ENCODE results near the gene SF1. TPM values are rescaled to one million over a fixed set of nuclear protein-coding genes. Genes with fewer than 3 reads are reported as not detected.

Gene SF1
- total and polyA plus RNA-seq, 2 of the 8 experiments (the other 6 are each of a cell fraction or from before 2014, with no cell fraction given), result 72.7 to 353 TPM

DNA sequence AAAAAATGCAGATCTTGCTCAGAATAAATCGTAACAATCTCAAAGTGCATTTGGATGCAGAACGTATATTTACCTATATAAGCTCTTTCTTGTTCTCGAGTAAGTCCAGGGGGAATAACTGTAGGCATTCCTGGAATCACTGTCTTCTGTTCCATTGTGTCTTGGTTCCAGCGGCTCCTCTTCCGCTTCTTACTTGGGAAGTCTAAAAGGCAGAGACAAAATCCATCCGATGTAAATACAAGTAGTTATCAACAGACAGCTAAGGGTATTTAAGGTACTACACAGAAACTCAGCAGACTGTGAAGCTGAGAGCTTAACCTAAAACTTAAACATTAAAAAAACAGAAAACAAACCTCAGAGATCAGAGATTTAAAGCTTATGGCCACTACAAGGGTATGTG lies 1.9 kb downstream of the SF1 start:
- no peak overlapping the region for H3K27ac ChIP-seq (ENCODE audit: low read depth, low read length)
- ChIA-PET CTCF (ENCODE audit: partially characterized antibody) (interaction anchor here (0.6 to 23.6 kb wide), 8 partner anchors 9 to 73 kb away, joined by 3 to 376 read pairs (median 4); partner anchors contain the start of genes PYGM and RASGRP2), POLR2A (ENCODE audit: partially characterized antibody) (interaction anchor here (0.5 to 29.2 kb wide), 8 partner anchors 18 to 517 kb away, joined by 3 to 1087 read pairs (median 4); partner anchors contain the start of genes EHD1, PYGM and RASGRP2)
- no peak overlapping the region for H2BK20ac ChIP-seq (ENCODE audit: low read length)
- peak overlapping the region in 3 of 4 experiments; percentile 69 to 97 (median 93); a peak in 6 of 8 replicates for H3K4me3 ChIP-seq (ENCODE audit: extremely low read depth in 1 of 4, insufficient read depth in 2 of 4, low read depth in 3 of 4, low read length in 4 of 4)
- H3K36me3 ChIP-seq (ENCODE audit: control insufficient read depth in 2 of 4, insufficient read depth in 4 of 4, low read length in 3 of 4), result peaks cover 40 to 57% (median 54%) of the 10 kb centered on the region in 4 experiments
- H3K4ac ChIP-seq (replicated peaks; ENCODE audit: insufficient read length, low read depth, low read length), result no peak overlapping the region
- no peak overlapping the region for H4K5ac ChIP-seq (ENCODE audit: insufficient read length, low read depth, low read length)
- H2AK5ac ChIP-seq (ENCODE audit: low read depth, low read length), result no peak overlapping the region
- H2BK15ac ChIP-seq (ENCODE audit: low read length), result no peak overlapping the region
- H2BK120ac ChIP-seq (replicated peaks; ENCODE audit: low read depth, low read length), result no peak overlapping the region
- peaks cover 32 to 39% of the 10 kb centered on the region in 2 experiments for H4K20me1 ChIP-seq (replicated peaks in 1 of 2; ENCODE audit: control insufficient read depth in 1 of 2, insufficient read depth in 2 of 2, low read length in 2 of 2)
- peaks cover 30 to 61% of the 10 kb centered on the region in 2 experiments for H3K79me2 ChIP-seq (ENCODE audit: control insufficient read depth in 1 of 2, insufficient read depth in 2 of 2, low read length in 2 of 2)
- H3K27me3 ChIP-seq (replicated peaks in 1 of 4; ENCODE audit: control insufficient read depth in 3 of 4, extremely low read depth in 1 of 4, insufficient read depth in 3 of 4, low read length in 3 of 4), result no peaks in the 10 kb centered on the region
- H3K9ac ChIP-seq (replicated peaks in 1 of 4; ENCODE audit: extremely low read depth in 1 of 4, low read depth in 3 of 4, low read length in 3 of 4), result no peak overlapping the region; a peak in 1 of 7 replicates
- H3K18ac ChIP-seq (ENCODE audit: extremely low read depth, low read length), result no peak overlapping the region
- no peak for DNase-seq (ENCODE audit: low read depth in 1 of 2, low spot score in 2 of 2)
- H3K23ac ChIP-seq (ENCODE audit: insufficient read length), result no peak overlapping the region
- peaks cover 9% of the 10 kb centered on the region for H3K23me2 ChIP-seq (ENCODE audit: low read depth, low read length)
- H3K4me1 ChIP-seq (replicated peaks in 1 of 4; ENCODE audit: control insufficient read depth in 3 of 4, insufficient read depth in 4 of 4, low read length in 3 of 4), result peaks cover 2 to 6% (median 5%) of the 10 kb centered on the region in 4 experiments; a peak in 5 of 7 replicates
- no peak overlapping the region for H2BK12ac ChIP-seq (ENCODE audit: low read depth, low read length)
- no peak overlapping the region for H3K14ac ChIP-seq (ENCODE audit: insufficient read length)
- 93% methylated on average over 6 of the region's 6 CpGs; no CpG with 5 or more reads in 1 of the 2 experiments for WGBS, 2 experiments (ENCODE audit: extremely low coverage in 1 of 2, insufficient coverage in 1 of 2, insufficient read length in 1 of 2, insufficient replicate concordance in 2 of 2, low coverage in 1 of 2, low lambda C conversion rate in 2 of 2, missing lambda C conversion rate in 1 of 2)
- H3K9me3 ChIP-seq (ENCODE audit: insufficient read depth in 2 of 2, low read depth in 1 of 2, low read length in 1 of 2), result no peaks in the 10 kb centered on the region
- no peak overlapping the region for H3K56ac ChIP-seq (replicated peaks; ENCODE audit: insufficient read length, low read depth, low read length)
- H4K8ac ChIP-seq (ENCODE audit: extremely low read depth, insufficient read depth, low read length), result no peak overlapping the region
- peaks cover 9% of the 10 kb centered on the region for H3K79me1 ChIP-seq (ENCODE audit: low read depth, low read length)
- H2AFZ ChIP-seq (ENCODE audit: low read length), result no peak overlapping the region
- H4K91ac ChIP-seq (replicated peaks; ENCODE audit: insufficient read length, low read length), result no peak overlapping the region
- no peak overlapping the region for H2BK5ac ChIP-seq (ENCODE audit: low read depth, low read length)
- no peak for FAIRE-seq
- peak overlapping the region; percentile 84 to 92; a peak in 3 of 4 replicates for H3K4me2 ChIP-seq (ENCODE audit: insufficient read depth in 1 of 2, low read depth in 2 of 2, low read length in 2 of 2)
- TF ChIP-seq POU5F1 (IDR thresholded peaks at IDR 0.05; ENCODE audit: low read depth, low read length) (no peak), POLR2A (IDR thresholded peaks at IDR 0.05; ENCODE audit: control extremely low read depth in 1 of 2, low read depth in 2 of 2, low read length in 2 of 2) (0 out of 3 replicates have a peak, but pooled peaks of 1 of the 2 experiments have one; percentile 7), JUN (IDR thresholded peaks at IDR 0.05; ENCODE audit: low read depth, low read length) (no peak), SP4 (IDR thresholded peaks at IDR 0.05; ENCODE audit: low read length) (no peak), KDM5A (IDR thresholded peaks at IDR 0.05; ENCODE audit: low read length) (no peak)
- TF ChIP-seq, protein P1, sequence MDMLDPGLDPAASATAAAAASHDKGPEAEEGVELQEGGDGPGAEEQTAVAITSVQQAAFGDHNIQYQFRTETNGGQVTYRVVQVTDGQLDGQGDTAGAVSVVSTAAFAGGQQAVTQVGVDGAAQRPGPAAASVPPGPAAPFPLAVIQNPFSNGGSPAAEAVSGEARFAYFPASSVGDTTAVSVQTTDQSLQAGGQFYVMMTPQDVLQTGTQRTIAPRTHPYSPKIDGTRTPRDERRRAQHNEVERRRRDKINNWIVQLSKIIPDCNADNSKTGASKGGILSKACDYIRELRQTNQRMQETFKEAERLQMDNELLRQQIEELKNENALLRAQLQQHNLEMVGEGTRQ (IDR thresholded peaks at IDR 0.05; ENCODE audit: low read length), result no peak

All from H1 (cell line).